A549 (cell line): ENCODE results near the gene AGR2. TPM values are rescaled to one million over a fixed set of nuclear protein-coding genes. Genes with fewer than 3 reads are reported as not detected.

ENCODE experiments used
- ATAC-seq, 2 experiments: fragments of 200-7000 bp in 1 of 2; fragments of >200 bp in 1 of 2; cut with Nextera tagmentation in 1 of 2; cut with Tn5 transposase in 1 of 2; 3 replicates each; pipeline versions ENCODE4 v1.8.0 to v1.9.1; 2018 to 2020; ENCODE audit warnings: mild to moderate bottlenecking in 1 of 2, moderate library complexity in 1 of 2
- CTCF ChIA-PET: fragments of 300-600 bp; sonication (Branson Sonifier 250); formaldehyde crosslinking; extraction: SDS; loops from one replicate; lab custom pipeline; 2021; ENCODE audit warnings: antibody characterized with exemption, inconsistent platforms; lab: Yijun Ruan, JAX
- POLR2A ChIA-PET: fragments of 350-600 bp; formaldehyde crosslinking; extraction: SDS; loops from one replicate; lab custom pipeline; 2021; ENCODE audit warnings: antibody characterized with exemption, inconsistent platforms; lab: Yijun Ruan, JAX
- DNase-seq, 2 experiments: peaks; one replicate each; pipeline versions ENCODE4 v3.0.0 to v3.0.0-alpha.2; 2011 to 2016; ENCODE audit warnings: low read depth in 1 of 2, low spot score in 1 of 2
- FAIRE-seq: peaks from 2 replicates; lab custom pipeline; 2011; peaks lifted over from hg19 to GRCh38; lab: Jason Lieb, UNC
- H3K27ac ChIP-seq, 2 experiments: fragments of >200 bp; sonication (Bioruptor Twin); formaldehyde crosslinking; 3 replicates each; pipeline ENCODE4 v1.5.1; 2016 to 2017
- H3K4me1 ChIP-seq: fragments of >200 bp; sonication (Bioruptor Twin); formaldehyde crosslinking; 3 replicates; pipeline ENCODE4 v1.6.1; 2016
- H3K4me2 ChIP-seq: fragments of >200 bp; sonication (Bioruptor Twin); formaldehyde crosslinking; 3 replicates; pipeline ENCODE4 v1.6.1; 2016
- H3K4me3 ChIP-seq: fragments of >200 bp; sonication (Bioruptor Twin); formaldehyde crosslinking; 3 replicates; pipeline ENCODE4 v1.5.1; 2016
- H3K9me3 ChIP-seq: fragments of >200 bp; sonication (Bioruptor Twin); formaldehyde crosslinking; 3 replicates; pipeline ENCODE4 v1.6.1; 2016
- BCL3 ChIP-seq: fragments of >200 bp; sonication (Bioruptor Twin); formaldehyde crosslinking; IDR thresholded peaks from 3 replicates; pipeline ENCODE4 v1.6.1; 2016
- CHD4 ChIP-seq: fragments of 200-600 bp; sonication (generic); IDR thresholded peaks from 2 replicates; pipeline ENCODE4 v1.6.1; 2016; ENCODE audit warnings: antibody characterized with exemption, mild to moderate bottlenecking, borderline replicate concordance
- E2F6 ChIP-seq: IDR thresholded peaks from 2 replicates; pipeline ENCODE4 v1.6.1; 2012; ENCODE audit warnings: low read depth, borderline replicate concordance
- ELK1 ChIP-seq: fragments of 150-350 bp; IDR thresholded peaks from 2 replicates; pipeline ENCODE4 v1.6.1; 2014; ENCODE audit warnings: low read depth, mild to moderate bottlenecking, low read length
- HOXA7 ChIP-seq: fragments of 250-450 bp; sonication (Bioruptor Pico); IDR thresholded peaks from 2 replicates; pipeline ENCODE4 v1.5.0; 2020; ENCODE audit warnings: mild to moderate bottlenecking, moderate library complexity
- KDM1A ChIP-seq: fragments of 200-600 bp; sonication (generic); IDR thresholded peaks from 2 replicates; pipeline ENCODE4 v1.6.1; 2016; ENCODE audit warnings: low read depth, mild to moderate bottlenecking
- MAFK ChIP-seq: fragments of 450-650 bp; IDR thresholded peaks from 2 replicates; pipeline ENCODE4 v1.6.1; 2014; ENCODE audit not compliant: partially characterized antibody
- MAX ChIP-seq: IDR thresholded peaks from 2 replicates; pipeline ENCODE4 v1.6.1; 2012
- MAZ ChIP-seq: fragments of 150-350 bp; IDR thresholded peaks from 2 replicates; pipeline ENCODE4 v1.6.1; 2014; ENCODE audit warnings: antibody characterized with exemption, low read depth, low read length, borderline replicate concordance
- MYC ChIP-seq: IDR thresholded peaks from 2 replicates; pipeline ENCODE4 v1.6.1; 2012; ENCODE audit warnings: mild to moderate bottlenecking, inconsistent platforms, low read length, improper control_type of control experiment, borderline replicate concordance
- NPAS2 ChIP-seq: fragments of 250-450 bp; sonication (Bioruptor Pico); IDR thresholded peaks from 2 replicates; pipeline ENCODE4 v1.8.0; 2022; ENCODE audit warnings: mild to moderate bottlenecking, moderate library complexity, borderline replicate concordance
- PHF8 ChIP-seq: fragments of 200-600 bp; sonication (generic); IDR thresholded peaks from 2 replicates; pipeline ENCODE4 v1.6.1; 2016; ENCODE audit warnings: low read depth, mild to moderate bottlenecking, antibody characterized with exemption, moderate library complexity, borderline replicate concordance
- POLR2A ChIP-seq: IDR thresholded peaks from 2 replicates; pipeline ENCODE4 v1.6.1; 2012; ENCODE audit warnings: mild to moderate bottlenecking, low read length
- RARB ChIP-seq: fragments of 250-450 bp; sonication (Bioruptor Pico); IDR thresholded peaks from 2 replicates; pipeline ENCODE4 v1.8.0; 2021; ENCODE audit warnings: mild to moderate bottlenecking, moderate library complexity
- TFCP2L1 ChIP-seq: fragments of 250-450 bp; sonication (Bioruptor Pico); IDR thresholded peaks from 2 replicates; pipeline ENCODE4 v1.5.0; 2021; ENCODE audit warnings: mild to moderate bottlenecking
- TP53 ChIP-seq: fragments of 250-450 bp; sonication (Bioruptor Pico); IDR thresholded peaks from 2 replicates; pipeline ENCODE4 v1.5.0; 2021; ENCODE audit warnings: mild to moderate bottlenecking, moderate library complexity
- USF2 ChIP-seq: fragments of 450-650 bp; IDR thresholded peaks from 2 replicates; pipeline ENCODE4 v1.6.1; 2014; ENCODE audit warnings: antibody characterized with exemption
- WGBS: methylation state at CpG from one replicate; pipeline ENCODE4 v1.1.6; 2017; ENCODE audit errors: missing lambda C conversion rate; 5-methylcytosine and 5-hydroxymethylcytosine counted together
- polyA plus RNA-seq, 4 experiments: library from polyadenylated mRNA; depleted of rRNA in 3 of 4; stranded (reverse); fragments of >200 nt; fragmentation: RNase III in 1 of 4; extraction: RNeasy Plus Mini Kit Qiagen cat#74134 plus additional on column Dnase treatment in 1 of 4; gene quantifications; 2 replicates in 3 of 4; 3 replicates in 1 of 4; pipeline ENCODE4 v1.2.3, GENCODE V29; 2011 to 2017

AGR2 gene
- polyA plus RNA-seq, 2 of the 4 experiments (the other 2 are of a cell fraction) = 60.7 to 479 TPM

- TF ChIP-seq RARB (CRISPR knock-in tag) = no peak
- no peak for TF ChIP-seq BCL3
- TF ChIP-seq, all 56 proteins: peak for 0
- FAIRE-seq (no peak), ATAC-seq (no peak), DNase-seq (no peak)
- no peak overlapping the region for H3K4me3 ChIP-seq
- H3K27ac ChIP-seq = no peak overlapping the region
- CTCF ChIA-PET = interaction anchor here (0.8 to 1.0 kb wide), 2 partner anchors 9 to 50 kb away, joined by 3 read pairs; no protein-coding TSS in a partner anchor
- H3K4me1 ChIP-seq = peaks cover 20% of the 10 kb centered on the region
- no peaks in the 10 kb centered on the region for H3K9me3 ChIP-seq
- 42% methylated on average over 2 of the region's 2 CpGs for WGBS
- POLR2A ChIA-PET = no interaction called here
- no peak overlapping the region for H3K4me2 ChIP-seq
Observed at GRCh38 chr7:16745645-16746044, 59.2 kb downstream of the AGR2 start.

GRCh38 chr7:16744518-16745250, 60.1 kb downstream of the AGR2 start:
- ATAC-seq = no peak
- DNase-seq = no peak
- POLR2A ChIA-PET = no interaction called here
- WGBS = 96% methylated on average over 6 of the region's 6 CpGs
- Histone ChIP-seq H3K9me3 (no peaks in the 10 kb centered on the region), H3K4me3 (no peak overlapping the region), H3K27ac (no peak overlapping the region), H3K4me1 (peaks cover 29% of the 10 kb centered on the region), H3K4me2 (no peak overlapping the region)
- CTCF ChIA-PET = interaction anchor here (0.7 to 1.1 kb wide), 2 partner anchors 30 to 42 kb away, joined by 3 read pairs; no protein-coding TSS in a partner anchor
- TF ChIP-seq TP53 (CRISPR knock-in tag) = no peak
- no peak for TF ChIP-seq MAFK
- TF ChIP-seq PHF8 = no peak
- no peak for FAIRE-seq

- no peaks in the 10 kb centered on the region for H3K9me3 ChIP-seq
- POLR2A ChIA-PET = no interaction called here
- H3K4me3 ChIP-seq = no peak overlapping the region
- no peak for DNase-seq
- TF ChIP-seq HOXA7 (CRISPR knock-in tag) (no peak), NPAS2 (CRISPR knock-in tag) (no peak), TFCP2L1 (no peak), CHD4 (no peak), E2F6 (no peak), ELK1 (no peak)
- WGBS = 19% methylated on average over 4 of the region's 4 CpGs
- ATAC-seq = no peak
- peak overlapping the region; percentile 56 for H3K4me2 ChIP-seq
- FAIRE-seq = peak; percentile 23
- peak overlapping the region; percentile 29 to 46; a peak in 2 of 6 replicates for H3K27ac ChIP-seq
- CTCF ChIA-PET = no interaction called here
- peaks cover 33% of the 10 kb centered on the region for H3K4me1 ChIP-seq
Observed at GRCh38 chr7:16743236-16743635, 61.6 kb downstream of the AGR2 start.

GRCh38 chr7:16742547-16742946, 62.3 kb downstream of the AGR2 start:
- 98% methylated on average over 3 of the region's 3 CpGs for WGBS
- FAIRE-seq (no peak), DNase-seq (no peak), ATAC-seq (no peak)
- H3K4me1 ChIP-seq = peaks cover 33% of the 10 kb centered on the region
- POLR2A ChIA-PET = no interaction called here
- TF ChIP-seq USF2 = no peak
- TF ChIP-seq KDM1A = no peak
- no peak for TF ChIP-seq MAX
- no peak for TF ChIP-seq POLR2A
- TF ChIP-seq MYC = no peak
- TF ChIP-seq MAZ = no peak
- no peak overlapping the region for H3K4me2 ChIP-seq
- no peak overlapping the region for H3K4me3 ChIP-seq
- H3K27ac ChIP-seq = peak overlapping the region in 1 of 2 experiments; percentile 11; a peak in 1 of 6 replicates
- H3K9me3 ChIP-seq = no peaks in the 10 kb centered on the region
- CTCF ChIA-PET = no interaction called here
